NK-92 (cell line): ENCODE measurements around the gene RABGAP1L.
"Not testable (repeated sequence)": the region's sequence is repeated elsewhere in the genome, so short reads cannot be mapped to it uniquely, and the experiment has no call there.

Experiments used
- DNase-seq: peaks from one replicate; lab custom pipeline; 2025; ENCODE audit not compliant: unreplicated experiment; lab: John Stamatoyannopoulos, UW

Gene RABGAP1L

DNA sequence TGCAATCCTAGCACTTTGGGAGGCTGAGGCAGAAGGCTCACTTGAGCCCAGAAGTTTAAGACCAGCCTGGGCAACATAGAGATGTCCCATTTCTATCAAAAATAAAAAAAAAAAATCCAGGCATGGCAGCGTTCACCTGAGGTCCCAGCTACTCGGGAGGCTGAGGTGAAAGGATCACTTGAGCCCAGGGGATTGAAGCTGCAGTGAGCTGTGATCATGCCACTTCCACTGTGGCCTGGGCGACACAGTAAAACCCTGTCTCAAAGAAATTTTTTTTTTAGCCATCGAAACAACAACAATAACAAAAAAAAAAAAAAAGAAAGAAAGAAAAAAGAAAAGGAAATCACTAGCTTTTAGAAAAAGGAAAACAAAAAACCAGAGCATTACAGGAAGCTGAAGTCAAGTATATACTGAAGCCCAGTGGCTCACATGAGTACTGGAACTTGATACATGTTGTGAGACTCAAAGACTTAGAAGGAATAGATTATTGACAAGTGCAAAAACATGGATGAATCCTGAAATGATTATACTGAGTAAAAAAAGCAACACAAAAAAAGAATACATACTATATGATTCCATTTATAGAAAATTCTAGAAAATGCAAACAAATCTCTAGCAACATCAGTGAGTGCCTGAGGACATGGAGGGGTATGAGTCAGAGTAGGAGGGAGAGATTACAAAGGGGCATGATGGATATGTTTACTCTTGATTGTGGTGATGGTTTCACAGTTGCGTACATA lies 6.1 kb upstream of the RABGAP1L start:
- DNase-seq, result no peak

DNA sequence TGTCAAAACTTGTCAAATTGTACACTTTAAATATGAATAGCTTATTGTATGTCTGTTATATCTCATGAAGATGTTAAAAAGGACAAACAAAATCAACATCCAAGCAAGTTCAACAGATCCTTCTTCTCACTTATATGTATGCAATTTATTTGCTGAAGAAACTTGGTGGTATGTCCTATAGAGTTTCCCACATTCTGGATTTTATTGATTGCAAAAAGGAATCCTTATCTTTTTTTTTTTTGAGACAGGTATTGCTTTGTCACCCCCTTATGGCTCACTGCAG lies 5.6 kb upstream of the RABGAP1L start:
- no peak for DNase-seq

GRCh38 chr1:174156437-174156836 lies 2.9 kb upstream of the RABGAP1L start:
- DNase-seq, result no peak

DNA sequence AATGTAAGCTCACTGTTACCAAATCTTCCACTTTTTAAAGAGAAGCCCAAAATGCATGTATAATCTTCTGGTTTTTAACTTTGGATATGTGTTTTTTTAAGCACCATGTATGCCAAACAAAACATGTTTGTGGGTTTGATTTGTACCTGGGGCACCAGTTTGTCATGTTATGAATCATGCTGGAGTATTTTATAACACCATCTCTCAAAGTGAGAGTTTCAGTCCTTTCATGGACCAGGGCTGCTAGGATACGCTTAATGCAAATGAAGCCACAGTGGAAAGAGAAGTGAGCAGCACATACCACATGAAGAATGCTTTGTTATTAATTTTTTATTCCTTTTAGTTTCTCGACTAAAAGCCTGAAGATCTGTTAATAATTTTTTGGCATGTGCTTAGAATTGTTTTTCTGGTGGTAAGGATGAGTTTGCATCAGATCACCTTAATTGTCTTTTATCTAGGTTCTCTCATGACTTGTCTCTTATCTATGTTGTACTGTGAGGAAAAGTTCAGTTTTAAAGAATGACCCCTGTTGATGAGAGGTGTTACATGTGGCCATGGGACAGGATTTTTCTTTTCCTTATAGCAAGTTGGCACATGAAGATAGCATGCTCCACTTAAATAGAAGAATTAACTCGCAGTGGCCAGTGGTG lies 2.0 kb upstream of the RABGAP1L start:
- no peak for DNase-seq

DNA sequence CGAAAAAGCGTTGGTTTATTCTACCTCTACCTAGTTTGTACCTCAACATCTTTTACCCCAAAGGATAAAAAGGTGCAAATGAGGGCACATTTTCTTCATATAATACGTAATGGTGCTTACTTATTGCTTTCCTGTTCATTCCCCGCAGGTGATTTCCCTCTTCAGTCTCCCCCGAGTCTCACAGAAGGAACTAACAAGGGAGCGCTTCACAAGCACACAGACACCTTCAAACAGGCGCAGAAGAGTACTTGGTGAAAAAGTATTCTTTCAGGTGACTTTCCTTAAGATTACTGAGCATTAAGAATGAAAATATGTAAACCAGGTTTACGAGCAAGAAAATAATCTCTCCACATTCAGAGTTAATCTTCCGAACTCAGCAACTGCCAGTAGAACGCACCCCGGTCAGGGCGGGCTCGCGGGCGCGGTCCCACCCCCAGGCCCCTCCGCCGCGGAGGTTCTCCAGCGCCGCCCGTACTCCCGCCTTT lies 511 bp upstream of the RABGAP1L start:
- no peak for DNase-seq

- no peak for DNase-seq
Observed at GRCh38 chr1:174160109-174160473, 771 bp downstream of the RABGAP1L start.

DNA sequence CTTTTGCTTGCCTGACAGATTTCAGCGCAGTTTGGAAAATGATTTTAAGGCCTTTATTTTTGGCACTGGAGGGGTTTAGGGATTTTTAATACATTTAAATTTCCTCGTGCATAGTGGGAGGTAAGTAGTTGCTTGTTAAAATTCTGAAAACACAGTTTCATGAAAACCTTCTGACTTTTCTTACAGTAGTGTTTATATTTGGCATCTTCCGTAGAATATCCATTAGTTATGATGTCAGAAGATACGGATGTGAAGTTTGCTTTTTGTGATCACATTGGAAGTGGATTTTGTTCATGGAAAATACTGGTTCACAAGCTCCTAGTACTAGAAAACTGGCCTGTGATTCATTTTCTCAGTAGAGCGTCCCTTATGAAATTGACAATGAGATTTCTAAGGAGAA lies 1.3 kb downstream of the RABGAP1L start:
- no peak for DNase-seq

- no peak for DNase-seq
Observed at GRCh38 chr1:174161813-174162212, 2.5 kb downstream of the RABGAP1L start.

- DNase-seq, result no peak
Observed at GRCh38 chr1:174164826-174165225, 5.5 kb downstream of the RABGAP1L start.

DNA sequence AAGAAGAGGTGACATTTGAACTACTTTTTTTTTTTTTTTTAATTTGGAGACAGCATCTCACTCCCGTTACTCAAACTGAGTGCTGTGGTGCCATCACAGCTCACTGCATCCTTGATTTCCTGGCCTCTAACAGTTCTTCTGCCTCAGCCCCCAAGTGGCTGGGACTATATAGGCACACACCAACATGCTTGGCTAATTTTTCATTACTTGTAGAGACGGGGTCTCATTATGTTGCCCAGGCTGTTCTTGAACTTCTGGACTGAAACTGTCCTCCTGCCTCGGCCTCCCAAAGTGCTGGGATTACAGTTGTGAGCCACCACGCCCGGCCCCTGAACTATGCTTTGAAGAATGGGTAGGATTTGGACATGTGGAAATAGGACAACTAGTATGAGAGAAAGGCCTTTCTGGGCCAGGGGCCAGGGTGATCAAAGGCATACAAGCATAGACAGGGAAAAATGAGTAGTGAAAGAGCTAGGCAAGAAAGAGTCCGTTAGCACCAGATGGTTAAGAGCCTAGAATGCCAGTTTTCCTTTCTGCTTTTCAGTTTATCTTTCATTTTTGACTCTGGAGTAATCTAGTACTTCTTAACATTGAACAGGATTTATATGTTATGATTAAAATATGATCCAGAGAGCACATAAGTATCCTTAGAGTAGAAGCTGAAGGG lies 6.3 kb downstream of the RABGAP1L start:
- DNase-seq, result no peak

- DNase-seq, result no peak
Observed at GRCh38 chr1:174166530-174167264, 7.4 kb downstream of the RABGAP1L start.

GRCh38 chr1:174167265-174167803 lies 8.0 kb downstream of the RABGAP1L start:
- DNase-seq, result no peak

- DNase-seq, result no peak
Observed at GRCh38 chr1:174169342-174169741, 10.0 kb downstream of the RABGAP1L start.

DNA sequence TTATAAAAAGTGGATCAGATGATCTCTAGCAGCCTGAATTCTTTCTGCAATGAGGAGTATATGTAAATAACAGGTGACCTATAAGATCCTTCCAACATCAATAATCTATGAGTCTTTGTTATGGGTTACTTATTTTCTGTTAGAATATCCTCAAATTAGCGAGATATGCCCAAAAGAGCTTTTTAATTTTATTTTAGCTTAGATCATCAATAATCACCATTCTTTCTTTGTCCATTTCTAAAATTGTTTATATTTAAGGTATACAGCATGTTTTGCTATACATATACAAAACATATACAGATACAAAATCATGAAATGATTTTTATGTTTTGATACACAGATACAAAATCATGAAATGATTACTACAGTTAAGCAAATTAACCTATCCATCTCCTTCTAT lies 11.8 kb downstream of the RABGAP1L start:
- DNase-seq, result no peak

- no peak for DNase-seq
Observed at GRCh38 chr1:174174461-174175329, 15.4 kb downstream of the RABGAP1L start.

- not testable (repeated sequence) for DNase-seq
Observed at GRCh38 chr1:174178459-174178858, 19.1 kb downstream of the RABGAP1L start.

DNA sequence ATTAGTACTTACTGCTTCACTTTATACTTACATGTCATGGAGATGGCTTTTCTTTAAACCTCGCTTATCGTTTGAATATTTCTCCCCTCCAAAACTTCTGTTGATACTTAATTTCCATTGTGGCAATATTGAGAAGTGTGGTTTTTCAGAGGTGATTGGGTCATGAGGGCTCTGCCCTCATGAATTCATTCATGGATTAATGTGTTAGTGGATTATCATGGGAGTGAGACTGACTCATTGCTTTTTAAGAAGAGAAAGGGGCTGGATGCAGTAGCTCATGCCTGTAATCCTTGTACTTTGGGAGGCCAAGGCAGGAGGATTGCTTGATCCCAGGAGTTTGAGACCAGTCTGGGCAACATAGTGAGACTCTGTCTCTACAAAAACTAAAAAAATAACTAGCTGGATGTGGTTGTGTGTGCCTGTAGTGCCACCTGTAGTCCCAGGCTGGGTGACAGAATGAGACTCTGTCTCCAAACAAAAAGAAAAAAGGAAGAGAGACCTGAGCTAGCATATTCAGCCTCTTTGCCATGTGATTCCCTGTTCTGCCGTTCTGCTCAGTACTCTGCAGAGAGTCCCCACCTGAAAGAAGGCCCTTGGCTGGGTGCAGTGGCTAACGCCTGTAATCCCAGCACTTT lies 30.2 kb downstream of the RABGAP1L start:
- DNase-seq, result no peak

DNA sequence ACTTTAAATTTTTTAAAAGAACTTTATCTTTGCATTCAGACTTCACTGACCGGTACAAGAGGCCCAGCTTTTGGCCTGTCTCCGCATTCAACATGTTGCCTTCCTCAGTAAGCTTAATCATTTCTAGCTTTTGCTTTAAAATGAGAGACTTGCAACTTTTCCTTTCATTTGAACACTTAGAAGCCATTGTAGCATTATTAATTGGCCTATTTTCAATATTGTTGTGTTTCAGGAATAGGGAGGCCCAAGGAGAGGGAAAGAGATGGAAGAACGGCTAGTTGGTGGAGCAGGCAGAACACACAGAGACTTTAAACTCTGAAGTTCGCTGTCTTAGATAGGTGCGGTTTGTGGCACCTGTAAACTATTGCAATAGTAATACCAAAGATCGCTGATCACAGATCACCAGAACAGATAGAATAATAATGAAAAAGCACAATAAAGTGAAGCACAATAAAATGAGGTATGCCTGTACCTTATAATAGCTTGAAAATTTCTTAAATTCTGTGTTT lies 31.4 kb downstream of the RABGAP1L start:
- no peak for DNase-seq

GRCh38 chr1:174191349-174191862 lies 32.1 kb downstream of the RABGAP1L start:
- DNase-seq, result no peak

- no peak for DNase-seq
Observed at GRCh38 chr1:174194461-174194860, 35.1 kb downstream of the RABGAP1L start.
